GM23248 (cell line): ENCODE data around the gene TMEM182. TPM values are rescaled to one million over a fixed set of nuclear protein-coding genes. Genes with fewer than 3 reads are reported as not detected.
A peak's percentile ranks its signal among the peaks of the same experiment; 100 is the strongest.

Source experiments
- DNase-seq: peaks from one replicate; pipeline ENCODE4 v3.0.0-alpha.2; 2015
- H2AFZ ChIP-seq: fragments of 200-600 bp; sonication (generic); 2 replicates; pipeline ENCODE4 v1.6.1; 2016; ENCODE audit warnings: antibody characterized with exemption
- H3F3A ChIP-seq: fragments of 200-600 bp; sonication (generic); 2 replicates; pipeline ENCODE4 v1.6.1; 2016; ENCODE audit warnings: mild to moderate bottlenecking, antibody characterized with exemption, mixed run types; ENCODE audit not compliant: insufficient read depth
- H3K27ac ChIP-seq: fragments of 200-600 bp; sonication (generic); 2 replicates; pipeline ENCODE4 v1.5.1; 2016; ENCODE audit warnings: mild to moderate bottlenecking
- H3K27me3 ChIP-seq: fragments of 200-600 bp; sonication (generic); replicated peaks from 2 replicates; pipeline ENCODE4 v1.6.1; 2016; ENCODE audit warnings: mild to moderate bottlenecking; ENCODE audit not compliant: insufficient read depth
- H3K36me3 ChIP-seq: fragments of 200-600 bp; sonication (generic); 2 replicates; pipeline ENCODE4 v1.6.1; 2016; ENCODE audit warnings: low read depth, mild to moderate bottlenecking
- H3K4me1 ChIP-seq: fragments of 200-600 bp; sonication (generic); 2 replicates; pipeline ENCODE4 v1.6.1; 2016; ENCODE audit warnings: mild to moderate bottlenecking; ENCODE audit not compliant: insufficient read depth
- H3K4me2 ChIP-seq: fragments of 200-600 bp; sonication (generic); one replicate; pipeline ENCODE4 v1.6.1; 2016; ENCODE audit warnings: mild to moderate bottlenecking; ENCODE audit not compliant: unreplicated experiment
- H3K4me3 ChIP-seq: fragments of 200-600 bp; sonication (generic); 2 replicates; pipeline ENCODE4 v1.5.1; 2016; ENCODE audit warnings: mild to moderate bottlenecking
- H3K79me2 ChIP-seq: fragments of 200-600 bp; sonication (generic); 2 replicates; pipeline ENCODE4 v1.6.1; 2016; ENCODE audit warnings: mild to moderate bottlenecking; ENCODE audit not compliant: insufficient read depth
- H3K9ac ChIP-seq: fragments of 200-600 bp; sonication (generic); 2 replicates; pipeline ENCODE4 v1.6.1; 2016; ENCODE audit warnings: mild to moderate bottlenecking
- H3K9me2 ChIP-seq: fragments of 200-600 bp; sonication (generic); 2 replicates; pipeline ENCODE4 v1.6.1; 2016; ENCODE audit warnings: mixed run types, mild to moderate bottlenecking, moderate library complexity; ENCODE audit not compliant: insufficient read depth
- H3K9me3 ChIP-seq: fragments of 200-600 bp; sonication (generic); one replicate; pipeline ENCODE4 v1.6.1; 2017; ENCODE audit warnings: low read depth
- H4K20me1 ChIP-seq: fragments of 200-600 bp; sonication (generic); 2 replicates; pipeline ENCODE4 v1.6.0; 2016; ENCODE audit not compliant: insufficient read depth
- EZH2 ChIP-seq: fragments of 200-600 bp; sonication (generic); IDR thresholded peaks from 2 replicates; pipeline ENCODE4 v1.6.1; 2018; ENCODE audit warnings: antibody characterized with exemption, mild to moderate bottlenecking; ENCODE audit not compliant: insufficient read depth, poor library complexity, severe bottlenecking
- EZH2phosphoT487 ChIP-seq: fragments of 200-600 bp; sonication (generic); IDR thresholded peaks from 2 replicates; pipeline ENCODE4 v1.6.1; 2018; ENCODE audit warnings: antibody characterized with exemption, moderate library complexity, mild to moderate bottlenecking, low read depth; ENCODE audit not compliant: insufficient read depth
- WGBS, 2 experiments: methylation state at CpG; one replicate each; pipeline ENCODE4 v1.1.6; 2015 to 2017; ENCODE audit warnings: low lambda C conversion rate in 2 of 2, low coverage in 1 of 2; ENCODE audit errors: missing lambda C conversion rate in 2 of 2; 5-methylcytosine and 5-hydroxymethylcytosine counted together
- in situ Hi-C: fragments of 300-500 bp; cut with MboI; formaldehyde crosslinking; loops from 2 replicates; pipeline ENCODE4 v1.15.0; 2020
- polyA plus RNA-seq: library from polyadenylated mRNA; unstranded; fragments of >200 nt; fragmentation: Nextera tagmentation; extraction: Ambion mirVana; gene quantifications from 2 replicates; pipeline ENCODE4 v1.2.1, GENCODE V29; 2016
- total RNA-seq: library from RNA; depleted of rRNA; stranded (reverse); fragments of >200 nt; shearing (Covaris generic); gene quantifications from 2 replicates; pipeline ENCODE4 v1.2.3, GENCODE V29; 2014

TMEM182 gene
- total and polyA plus RNA-seq, 2 experiments from 2014 or later: 2.3 to 3.6 TPM

- TF ChIP-seq EZH2phosphoT487 (no peak), EZH2 (no peak)
- peak; percentile 81 for DNase-seq
- 0% methylated on average over 37 to 38 of the region's 52 CpGs for WGBS, 2 experiments
- no peak overlapping the region for H3K27ac ChIP-seq
- H3K79me2 ChIP-seq: no peaks in the 10 kb centered on the region
- peak overlapping the region; percentile 67 for H3K9ac ChIP-seq
- H3F3A ChIP-seq: no peaks in the 10 kb centered on the region
- H3K4me2 ChIP-seq: peak overlapping the region; percentile 97
- peak overlapping the region; percentile 88 for H3K4me3 ChIP-seq
- H3K4me1 ChIP-seq: peaks cover 6% of the 10 kb centered on the region; the same call in 1 of the 2 replicates
- no peaks in the 10 kb centered on the region for H3K27me3 ChIP-seq
- in situ Hi-C loops: no loop called here
- no peaks in the 10 kb centered on the region for H3K9me2 ChIP-seq
- H2AFZ ChIP-seq: peak overlapping the region; percentile 98
- no peaks in the 10 kb centered on the region for H3K9me3 ChIP-seq
- H3K36me3 ChIP-seq: no peaks in the 10 kb centered on the region
- H4K20me1 ChIP-seq: no peaks in the 10 kb centered on the region
Measured at GRCh38 chr2:102736410-102737409, 25.1 kb upstream of the TMEM182 start.

- Histone ChIP-seq H2AFZ (peak overlapping the region; percentile 98), H3K4me2 (peak overlapping the region; percentile 97), H3K27me3 (no peaks in the 10 kb centered on the region), H3K4me1 (peaks cover 6% of the 10 kb centered on the region; the same call in 1 of the 2 replicates), H3K9ac (no peak overlapping the region), H3K4me3 (peak overlapping the region; percentile 88), H3F3A (no peaks in the 10 kb centered on the region), H3K36me3 (no peaks in the 10 kb centered on the region), H3K79me2 (no peaks in the 10 kb centered on the region), H3K27ac (no peak overlapping the region), H4K20me1 (no peaks in the 10 kb centered on the region), H3K9me3 (no peaks in the 10 kb centered on the region), H3K9me2 (no peaks in the 10 kb centered on the region)
- DNase-seq: no peak
- TF ChIP-seq EZH2 (no peak), EZH2phosphoT487 (no peak)
- in situ Hi-C loops: no loop called here
- 90 to 100% methylated on average over 1 of the region's 1 CpG for WGBS, 2 experiments
Measured at GRCh38 chr2:102737431-102737830, 24.4 kb upstream of the TMEM182 start.

GRCh38 chr2:102743259-102743658 is 18.6 kb upstream of the TMEM182 start:
- no peak overlapping the region for H2AFZ ChIP-seq
- 72 to 75% methylated on average over 3 of the region's 3 CpGs for WGBS, 2 experiments
- H3K9ac ChIP-seq: no peak overlapping the region
- no peaks in the 10 kb centered on the region for H3K9me2 ChIP-seq
- no peaks in the 10 kb centered on the region for H3K4me1 ChIP-seq
- H3K9me3 ChIP-seq: no peaks in the 10 kb centered on the region
- no peak for TF ChIP-seq EZH2
- no peak for TF ChIP-seq EZH2phosphoT487
- H3K4me3 ChIP-seq: no peak overlapping the region
- no peaks in the 10 kb centered on the region for H3K27me3 ChIP-seq
- no peak for DNase-seq
- no peak overlapping the region for H3K4me2 ChIP-seq
- H3K36me3 ChIP-seq: no peaks in the 10 kb centered on the region
- H3F3A ChIP-seq: no peaks in the 10 kb centered on the region
- no peaks in the 10 kb centered on the region for H4K20me1 ChIP-seq
- H3K79me2 ChIP-seq: no peaks in the 10 kb centered on the region
- in situ Hi-C loops: no loop called here
- H3K27ac ChIP-seq: no peak overlapping the region

- Histone ChIP-seq H3K4me1 (no peaks in the 10 kb centered on the region), H3K79me2 (no peaks in the 10 kb centered on the region), H3K9me2 (no peaks in the 10 kb centered on the region), H3K9me3 (no peaks in the 10 kb centered on the region), H2AFZ (no peak overlapping the region), H3K9ac (no peak overlapping the region), H3K36me3 (no peaks in the 10 kb centered on the region), H3K27me3 (no peaks in the 10 kb centered on the region), H3K4me3 (no peak overlapping the region), H3K4me2 (no peak overlapping the region), H4K20me1 (no peaks in the 10 kb centered on the region), H3K27ac (no peak overlapping the region), H3F3A (no peaks in the 10 kb centered on the region)
- DNase-seq: no peak
- WGBS, 2 experiments: 68% methylated on average over 4 of the region's 4 CpGs
- TF ChIP-seq EZH2 (no peak), EZH2phosphoT487 (no peak)
- in situ Hi-C loops: no loop called here
Measured at GRCh38 chr2:102748107-102748506, 13.7 kb upstream of the TMEM182 start.
